Epidermal melanocyte (primary cell): ENCODE data around the gene MTG2.

Experiments
- DNase-seq: peaks from one replicate; pipeline ENCODE4 v3.0.0; 2011; ENCODE audit warnings: low spot score; ENCODE audit not compliant: insufficient read length

MTG2 gene

GRCh38 chr20:62246872-62247652 lies 64.2 kb downstream of the MTG2 start:
- DNase-seq = no peak

GRCh38 chr20:62248890-62249560 lies 66.2 kb downstream of the MTG2 start:
- no peak for DNase-seq

GRCh38 chr20:62252342-62252966 lies 69.6 kb downstream of the MTG2 start:
- no peak for DNase-seq
